AG08396 (cell line): ENCODE measurements around the gene IFNAR1.

Experiments used
- DNase-seq: peaks from one replicate; pipeline ENCODE4 v3.0.0; 2012; ENCODE audit warnings: low spot score, mixed read lengths

The IFNAR1 gene

GRCh38 chr21:33324291-33325221 is at the start of gene IFNAR1:
TSS of gene IFNAR1 (plus strand) at chr21:33324970. CDS start at chr21:33325056, 86 bp downstream.
- peak; percentile 98 for DNase-seq

GRCh38 chr21:33278721-33279120 is 46.0 kb upstream of the IFNAR1 start:
- DNase-seq, result no peak

- DNase-seq, result no peak
These were observed 45.4 kb upstream of the IFNAR1 start for GRCh38 chr21:33279330-33279820.

GRCh38 chr21:33281096-33281652 is 43.6 kb upstream of the IFNAR1 start:
- DNase-seq, result no peak

- DNase-seq, result no peak
These were observed 41.6 kb upstream of the IFNAR1 start for GRCh38 chr21:33283203-33283602.

- no peak for DNase-seq
These were observed 38.7 kb upstream of the IFNAR1 start for GRCh38 chr21:33286076-33286475.

- peak; percentile 47 for DNase-seq
These were observed 37.9 kb upstream of the IFNAR1 start for GRCh38 chr21:33286600-33287456.

GRCh38 chr21:33289199-33289819 is 35.5 kb upstream of the IFNAR1 start:
- no peak for DNase-seq

- no peak for DNase-seq
These were observed 34.3 kb upstream of the IFNAR1 start for GRCh38 chr21:33290441-33290840.

GRCh38 chr21:33291686-33292085 is 33.1 kb upstream of the IFNAR1 start:
- DNase-seq, result no peak

GRCh38 chr21:33292724-33293123 is 32.0 kb upstream of the IFNAR1 start:
- DNase-seq, result no peak

GRCh38 chr21:33293136-33293535 is 31.6 kb upstream of the IFNAR1 start:
- no peak for DNase-seq

- no peak for DNase-seq
These were observed 31.0 kb upstream of the IFNAR1 start for GRCh38 chr21:33293811-33294216.

GRCh38 chr21:33296156-33296555 is 28.6 kb upstream of the IFNAR1 start:
- DNase-seq, result no peak

GRCh38 chr21:33299181-33299752 is 25.5 kb upstream of the IFNAR1 start:
- DNase-seq, result no peak

- no peak for DNase-seq
These were observed 23.8 kb upstream of the IFNAR1 start for GRCh38 chr21:33300701-33301631.

GRCh38 chr21:33301632-33302002 is 23.2 kb upstream of the IFNAR1 start:
- no peak for DNase-seq

- DNase-seq, result no peak
These were observed 22.7 kb upstream of the IFNAR1 start for GRCh38 chr21:33302055-33302454.

- DNase-seq, result no peak
These were observed 22.0 kb upstream of the IFNAR1 start for GRCh38 chr21:33302796-33303195.

- DNase-seq, result no peak
These were observed 19.5 kb upstream of the IFNAR1 start for GRCh38 chr21:33305344-33305671.

GRCh38 chr21:33305938-33306337 is 18.8 kb upstream of the IFNAR1 start:
- DNase-seq, result no peak
